Gastroesophageal sphincter (tissue), 4 donors: Measurements from ENCODE around the gene SLC5A9. TPM values are rescaled to one million over a fixed set of nuclear protein-coding genes. Genes with fewer than 3 reads are reported as not detected.

Source experiments
- ATAC-seq: fragments of 150-250 bp; one replicate; pipeline ENCODE4 v1.9.1; 2016; ENCODE audit warnings: mild to moderate bottlenecking, moderate library complexity
- H3K27ac ChIP-seq, 4 donors: fragments of 200-600 bp; sonication (generic) in 3 of 4; 1 replicate in 3 of 4; 2 replicates in 1 of 4; pipeline ENCODE4 v1.5.1; 2016 to 2019
- H3K27me3 ChIP-seq: fragments of 200-600 bp; sonication (generic); one replicate; pipeline ENCODE4 v1.5.1; 2019
- H3K36me3 ChIP-seq, 2 donors: fragments of 200-600 bp; sonication (generic); one replicate each; pipeline ENCODE4 v1.5.1; 2019; ENCODE audit warnings: control low read depth in 1 of 2
- H3K4me1 ChIP-seq, 3 donors: fragments of 200-600 bp; sonication (generic); 1 replicate in 2 of 3; 2 replicates in 1 of 3; pipeline ENCODE4 v1.5.1; 2016 to 2019; ENCODE audit warnings: control low read depth in 2 of 3
- H3K4me3 ChIP-seq, 2 donors: fragments of 200-600 bp; sonication (generic); one replicate each; pipeline ENCODE4 v1.5.1; 2019; ENCODE audit warnings: mild to moderate bottlenecking in 1 of 2, moderate library complexity in 1 of 2
- H3K9me3 ChIP-seq, 3 donors: fragments of 200-600 bp; sonication (generic); one replicate each; pipeline ENCODE4 v1.5.1; 2017 to 2019; ENCODE audit warnings: control low read depth in 2 of 3
- CTCF ChIP-seq, 4 experiments: fragments of 200-600 bp in 2 of 4; fragments of 450-650 bp in 2 of 4; sonication (generic) in 1 of 4; IDR thresholded peaks; one replicate each; pipeline ENCODE4 v1.5.1; 2017 to 2019; ENCODE audit warnings: antibody characterized with exemption in 4 of 4, mild to moderate bottlenecking in 2 of 4, moderate library complexity in 2 of 4
- EP300 ChIP-seq: sonication (generic); formaldehyde crosslinking; IDR thresholded peaks from one replicate; pipeline ENCODE4 v1.6.1; 2017; ENCODE audit warnings: antibody characterized with exemption, mild to moderate bottlenecking
- POLR2A ChIP-seq, 2 donors: fragments of 450-650 bp; IDR thresholded peaks; one replicate each; pipeline ENCODE4 v1.6.1; 2017; ENCODE audit warnings: antibody characterized with exemption in 2 of 2, mild to moderate bottlenecking in 2 of 2, moderate library complexity in 1 of 2
- POLR2AphosphoS5 ChIP-seq: sonication (generic); formaldehyde crosslinking; IDR thresholded peaks from one replicate; pipeline ENCODE4 v1.6.1; 2017; ENCODE audit warnings: antibody characterized with exemption
- WGBS, 2 donors: methylation state at CpG; one replicate each; pipeline ENCODE4 v1.1.5; 2018; ENCODE audit warnings: low coverage in 1 of 2; 5-methylcytosine and 5-hydroxymethylcytosine counted together
- total RNA-seq, 4 donors: library from RNA; depleted of rRNA; stranded (reverse); fragments of >200 nt; gene quantifications; one replicate each; pipeline ENCODE4 v1.1.0, GENCODE V29; 2016

The SLC5A9 gene
- total RNA-seq, 4 donors from 2014 or later, result 0.13 to 0.35 TPM; not detected in 2

GRCh38 chr1:48245106-48245505 is 22.6 kb downstream of the SLC5A9 start:
- H3K27ac ChIP-seq, result peak overlapping the region in 1 of 4 donors; percentile 36
- ATAC-seq, result peak; percentile 62
- H3K27me3 ChIP-seq, result no peaks in the 10 kb centered on the region
- no peaks in the 10 kb centered on the region for H3K9me3 ChIP-seq
- TF ChIP-seq POLR2A (IDR thresholded peaks at IDR 0.05), result no peak
- TF ChIP-seq CTCF (IDR thresholded peaks at IDR 0.05), result no peak
- no peak for TF ChIP-seq POLR2AphosphoS5
- TF ChIP-seq EP300, result no peak
- 63 to 67% methylated on average over 1 to 2 of the region's 2 CpGs for WGBS, 2 donors
- no peak overlapping the region for H3K4me3 ChIP-seq
- no peaks in the 10 kb centered on the region for H3K4me1 ChIP-seq
- no peaks in the 10 kb centered on the region for H3K36me3 ChIP-seq

GRCh38 chr1:48246727-48247126 is 24.2 kb downstream of the SLC5A9 start:
- 60 to 86% methylated on average over 1 of the region's 1 CpG for WGBS, 2 donors
- ATAC-seq, result peak; percentile 35
- no peak overlapping the region for H3K27ac ChIP-seq
- no peaks in the 10 kb centered on the region for H3K4me1 ChIP-seq
- H3K9me3 ChIP-seq, result no peaks in the 10 kb centered on the region
- H3K36me3 ChIP-seq, result no peaks in the 10 kb centered on the region
- H3K4me3 ChIP-seq, result no peak overlapping the region
- H3K27me3 ChIP-seq, result no peaks in the 10 kb centered on the region
- TF ChIP-seq CTCF (IDR thresholded peaks at IDR 0.05) (no peak), POLR2AphosphoS5 (no peak), EP300 (no peak), POLR2A (IDR thresholded peaks at IDR 0.05) (no peak)

GRCh38 chr1:48248356-48248755 is 25.8 kb downstream of the SLC5A9 start:
- no peak overlapping the region for H3K27ac ChIP-seq
- no peak overlapping the region for H3K4me3 ChIP-seq
- ATAC-seq, result no peak
- H3K4me1 ChIP-seq, result no peaks in the 10 kb centered on the region
- no peaks in the 10 kb centered on the region for H3K9me3 ChIP-seq
- H3K27me3 ChIP-seq, result no peaks in the 10 kb centered on the region
- no peaks in the 10 kb centered on the region for H3K36me3 ChIP-seq
- WGBS, 2 donors, result 87% methylated on average over 4 of the region's 4 CpGs; no CpG with 5 or more reads in 1 of the 2 donors
- TF ChIP-seq POLR2AphosphoS5 (no peak), POLR2A (IDR thresholded peaks at IDR 0.05) (no peak), EP300 (no peak), CTCF (IDR thresholded peaks at IDR 0.05) (no peak)

- Histone ChIP-seq H3K27ac (no peak overlapping the region), H3K36me3 (no peaks in the 10 kb centered on the region), H3K27me3 (no peaks in the 10 kb centered on the region), H3K4me1 (no peaks in the 10 kb centered on the region), H3K4me3 (no peak overlapping the region), H3K9me3 (no peaks in the 10 kb centered on the region)
- no peak for ATAC-seq
- TF ChIP-seq EP300, result no peak
- TF ChIP-seq CTCF (IDR thresholded peaks at IDR 0.05), result no peak
- no peak for TF ChIP-seq POLR2AphosphoS5
- TF ChIP-seq POLR2A (IDR thresholded peaks at IDR 0.05), result no peak
- 90 to 92% methylated on average over 2 of the region's 3 CpGs for WGBS, 2 donors
Measured at GRCh38 chr1:48249868-48250267, 27.4 kb downstream of the SLC5A9 start.

- Histone ChIP-seq H3K4me1 (no peaks in the 10 kb centered on the region), H3K27me3 (no peaks in the 10 kb centered on the region), H3K4me3 (no peak overlapping the region), H3K27ac (no peak overlapping the region), H3K9me3 (no peaks in the 10 kb centered on the region), H3K36me3 (no peaks in the 10 kb centered on the region)
- whole genome bisulfite sequencing, 2 donors, result 37 to 60% methylated on average over 1 to 2 of the region's 3 CpGs
- TF ChIP-seq CTCF (IDR thresholded peaks at IDR 0.05) (no peak), POLR2AphosphoS5 (no peak), EP300 (no peak), POLR2A (IDR thresholded peaks at IDR 0.05) (no peak)
- ATAC-seq, result no peak
Measured at GRCh38 chr1:48250572-48250971, 28.1 kb downstream of the SLC5A9 start.
